OCI-LY1 (cell line): Measurements from ENCODE around the gene HDAC11.

Experiments used
- CTCF ChIP-seq: fragments of 200-600 bp; sonication (generic), shearing (Covaris generic); IDR thresholded peaks from 2 replicates; pipeline ENCODE4 v1.5.1; 2017; ENCODE audit warnings: mild to moderate bottlenecking, antibody characterized with exemption, low read length, moderate library complexity, mixed read lengths
- EZH2 ChIP-seq: fragments of 200-600 bp; sonication (generic), shearing (Covaris generic); IDR thresholded peaks from 2 replicates; pipeline ENCODE4 v1.8.0; 2017; ENCODE audit warnings: borderline replicate concordance, mixed run types, mild to moderate bottlenecking, antibody characterized with exemption, low read length, moderate library complexity, mixed read lengths

- TF ChIP-seq CTCF (no peak), EZH2 (no peak)
Observed at GRCh38 chr3:13540297-13540995, 60.3 kb downstream of the HDAC11 start.
